Measurements from ENCODE around the gene MRPL46. TPM values are rescaled to one million over a fixed set of nuclear protein-coding genes. Genes with fewer than 3 reads are reported as not detected.

The MRPL46 gene
- total and polyA plus RNA-seq, 9 of the 15 experiments (the other 6 are each of a cell fraction or from before 2014, with no cell fraction given): 41.2 to 72.2 (median 49.8) TPM

DNA sequence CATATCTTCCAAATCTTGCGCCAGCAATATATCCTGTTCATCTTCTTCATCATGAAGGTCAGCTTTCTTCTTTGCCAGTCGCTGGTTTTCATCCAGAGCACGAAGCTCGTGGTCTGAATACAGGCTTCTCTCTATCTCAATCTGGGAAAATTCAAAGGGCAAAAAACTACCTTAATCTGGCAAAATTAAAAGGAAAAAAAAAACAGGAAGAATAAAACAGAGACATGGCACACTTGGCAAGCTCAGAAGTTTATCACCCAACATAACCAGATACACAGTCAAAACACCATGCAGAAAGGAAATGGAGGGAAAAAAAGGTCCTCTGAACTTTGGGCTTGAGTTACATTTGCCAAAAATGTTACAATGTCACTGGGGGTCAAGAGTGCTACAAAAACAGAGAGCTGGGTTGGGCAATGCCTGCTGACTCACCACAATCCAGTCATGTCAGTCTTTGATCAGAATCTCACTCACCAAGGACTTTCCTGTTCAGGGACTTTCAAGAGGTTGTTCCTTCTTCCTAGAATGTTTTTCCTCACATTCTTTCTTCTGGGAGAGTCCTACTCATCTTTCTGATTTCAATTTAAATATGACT is 1.5 kb downstream of the MRPL46 start (continued):
- 0 out of 2 replicates have a peak, but pooled peaks have one; percentile 29 for TF ChIP-seq IRF9 (tag; IDR thresholded peaks at IDR 0.05)
- TF ChIP-seq EGR1 (conservative IDR thresholded peaks at IDR 0.05): no peak
- no peak for TF ChIP-seq WHSC1 (IDR thresholded peaks at IDR 0.05; ENCODE audit: low read length)
- peak; percentile 80; the same call in 1 of the 2 replicates for TF ChIP-seq JUN (IDR thresholded peaks at IDR 0.05; ENCODE audit: borderline replicate concordance, low read depth, low read length)
- TF ChIP-seq JUN (CRISPR knock-in tag; IDR thresholded peaks at IDR 0.05; ENCODE audit: borderline replicate concordance): no peak
- no peak for TF ChIP-seq RBM22 (IDR thresholded peaks at IDR 0.05; ENCODE audit: low read depth, low read length, poor library complexity, severe bottlenecking)
- no peak for TF ChIP-seq NEUROD1 (IDR thresholded peaks at IDR 0.05; ENCODE audit: borderline replicate concordance, low read depth, low read length, partially characterized antibody)
- TF ChIP-seq NFIC (IDR thresholded peaks at IDR 0.05): peak; percentile 31; the same call in 1 of the 2 replicates
- TF ChIP-seq ZSCAN29 (IDR thresholded peaks at IDR 0.05): no peak
- no peak for TF ChIP-seq ZNF696 (CRISPR knock-in tag; conservative IDR thresholded peaks at IDR 0.05)
- no peak for TF ChIP-seq CBX5 (IDR thresholded peaks at IDR 0.05; ENCODE audit: borderline replicate concordance, low read depth)
- TF ChIP-seq CAMTA2 (CRISPR knock-in tag; conservative IDR thresholded peaks at IDR 0.05): no peak
- no peak for TF ChIP-seq ZBTB34 (CRISPR knock-in tag; IDR thresholded peaks at IDR 0.05)
- TF ChIP-seq FOXP1 (CRISPR knock-in tag; IDR thresholded peaks at IDR 0.05): no peak
- TF ChIP-seq, protein P1, sequence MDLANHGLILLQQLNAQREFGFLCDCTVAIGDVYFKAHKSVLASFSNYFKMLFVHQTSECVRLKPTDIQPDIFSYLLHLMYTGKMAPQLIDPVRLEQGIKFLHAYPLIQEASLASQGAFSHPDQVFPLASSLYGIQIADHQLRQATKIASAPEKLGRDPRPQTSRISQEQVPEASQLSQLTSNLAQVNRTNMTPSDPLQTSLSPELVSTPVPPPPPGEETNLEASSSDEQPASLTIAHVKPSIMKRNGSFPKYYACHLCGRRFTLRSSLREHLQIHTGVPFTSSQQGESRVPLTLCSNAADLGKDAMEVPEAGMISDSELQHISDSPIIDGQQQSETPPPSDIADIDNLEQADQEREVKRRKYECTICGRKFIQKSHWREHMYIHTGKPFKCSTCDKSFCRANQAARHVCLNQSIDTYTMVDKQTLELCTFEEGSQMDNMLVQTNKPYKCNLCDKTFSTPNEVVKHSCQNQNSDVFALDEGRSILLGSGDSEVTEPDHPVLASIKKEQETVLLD (IDR thresholded peaks at IDR 0.05): no peak
- no peak for TF ChIP-seq BDP1 (IDR thresholded peaks at IDR 0.05; ENCODE audit: insufficient read depth, insufficient read length)
- no peak for TF ChIP-seq TEAD1 (CRISPR knock-in tag; IDR thresholded peaks at IDR 0.05)
- no peak; the same call in 1 of the 2 replicates for TF ChIP-seq NR2C1 (IDR thresholded peaks at IDR 0.05)
- peak; percentile 65 for TF ChIP-seq NR2C1 (tag; IDR thresholded peaks at IDR 0.05)
- no peak; the same call in 1 of the 2 replicates for TF ChIP-seq TCF3 (CRISPR knock-in tag; IDR thresholded peaks at IDR 0.05)
- TF ChIP-seq ZNF41 (CRISPR knock-in tag; conservative IDR thresholded peaks at IDR 0.05): no peak
- no peak for TF ChIP-seq ZNF75A (CRISPR knock-in tag; IDR thresholded peaks at IDR 0.05)
- TF ChIP-seq ZNF217 (CRISPR knock-in tag; IDR thresholded peaks at IDR 0.05): no peak

All from K562 (cell line).